Right lobe of liver (tissue), 4 donors: Measurements from ENCODE around the gene GABPB2.

Experiments used
- CTCF ChIP-seq, 4 donors: fragments of 200-600 bp in 3 of 4; fragments of 450-650 bp in 1 of 4; IDR thresholded peaks; one replicate each; pipeline versions ENCODE4 v1.5.1 to v1.8.0; 2016 to 2022; ENCODE audit warnings: antibody characterized with exemption in 4 of 4, mild to moderate bottlenecking in 2 of 4
- POLR2A ChIP-seq: fragments of 450-650 bp; IDR thresholded peaks from one replicate; pipeline ENCODE4 v1.6.1; 2017; ENCODE audit warnings: antibody characterized with exemption, mild to moderate bottlenecking
- donor health status: DM: no; HTN: no; CAD: no.
- donor health status: DM: no; HTN: no; CAD: no.
- donor health status: DM: no; HTN: yes; CAD: no.

GRCh38 chr1:151065089-151065645 lies 5.4 kb upstream of the GABPB2 start:
- no peak for TF ChIP-seq POLR2A
- TF ChIP-seq CTCF (IDR thresholded peaks at IDR 0.05), result no peak
